22Rv1 (cell line): ENCODE measurements around the gene GATM.

Experiments
- H3K27ac ChIP-seq: fragments of 450-650 bp; 2 replicates; pipeline ENCODE4 v1.5.1; 2017
- CTCF ChIP-seq: fragments of 450-650 bp; IDR thresholded peaks from 2 replicates; pipeline ENCODE4 v1.5.1; 2017; ENCODE audit warnings: mild to moderate bottlenecking
- ZFX ChIP-seq: fragments of 450-650 bp; IDR thresholded peaks from 2 replicates; pipeline ENCODE4 v1.6.1; 2017; ENCODE audit warnings: antibody characterized with exemption, borderline replicate concordance

GATM gene

GRCh38 chr15:45386974-45387373, 8.6 kb upstream of the GATM start:
- no peak overlapping the region for H3K27ac ChIP-seq
- TF ChIP-seq CTCF, result no peak
- no peak for TF ChIP-seq ZFX

GRCh38 chr15:45386420-45386819, 8.1 kb upstream of the GATM start:
- no peak overlapping the region for H3K27ac ChIP-seq
- no peak for TF ChIP-seq ZFX
- no peak for TF ChIP-seq CTCF

GRCh38 chr15:45385590-45385989, 7.2 kb upstream of the GATM start:
- TF ChIP-seq CTCF (no peak), ZFX (no peak)
- H3K27ac ChIP-seq, result no peak overlapping the region

GRCh38 chr15:45384700-45385099, 6.4 kb upstream of the GATM start:
- no peak overlapping the region for H3K27ac ChIP-seq
- no peak for TF ChIP-seq CTCF
- TF ChIP-seq ZFX, result no peak

GRCh38 chr15:45378913-45379262, 544 bp upstream of the GATM start:
- no peak for TF ChIP-seq CTCF
- TF ChIP-seq ZFX, result no peak
- H3K27ac ChIP-seq, result no peak overlapping the region

- TF ChIP-seq CTCF (no peak), ZFX (no peak)
- H3K27ac ChIP-seq, result no peak overlapping the region
These were observed 665 bp downstream of the GATM start for GRCh38 chr15:45377609-45378148.

- no peak for TF ChIP-seq ZFX
- no peak overlapping the region for H3K27ac ChIP-seq
These were observed 1.3 kb downstream of the GATM start for GRCh38 chr15:45376967-45377608.
